ENCODE data around the gene CAB39L.
"Not testable (repeated sequence)": the region's sequence is repeated elsewhere in the genome, so short reads cannot be mapped to it uniquely, and the experiment has no call there.

CAB39L gene

GRCh38 chr13:49305792-49306425, 138.0 kb downstream of the CAB39L start:
- no peak for DNase-seq

DNA sequence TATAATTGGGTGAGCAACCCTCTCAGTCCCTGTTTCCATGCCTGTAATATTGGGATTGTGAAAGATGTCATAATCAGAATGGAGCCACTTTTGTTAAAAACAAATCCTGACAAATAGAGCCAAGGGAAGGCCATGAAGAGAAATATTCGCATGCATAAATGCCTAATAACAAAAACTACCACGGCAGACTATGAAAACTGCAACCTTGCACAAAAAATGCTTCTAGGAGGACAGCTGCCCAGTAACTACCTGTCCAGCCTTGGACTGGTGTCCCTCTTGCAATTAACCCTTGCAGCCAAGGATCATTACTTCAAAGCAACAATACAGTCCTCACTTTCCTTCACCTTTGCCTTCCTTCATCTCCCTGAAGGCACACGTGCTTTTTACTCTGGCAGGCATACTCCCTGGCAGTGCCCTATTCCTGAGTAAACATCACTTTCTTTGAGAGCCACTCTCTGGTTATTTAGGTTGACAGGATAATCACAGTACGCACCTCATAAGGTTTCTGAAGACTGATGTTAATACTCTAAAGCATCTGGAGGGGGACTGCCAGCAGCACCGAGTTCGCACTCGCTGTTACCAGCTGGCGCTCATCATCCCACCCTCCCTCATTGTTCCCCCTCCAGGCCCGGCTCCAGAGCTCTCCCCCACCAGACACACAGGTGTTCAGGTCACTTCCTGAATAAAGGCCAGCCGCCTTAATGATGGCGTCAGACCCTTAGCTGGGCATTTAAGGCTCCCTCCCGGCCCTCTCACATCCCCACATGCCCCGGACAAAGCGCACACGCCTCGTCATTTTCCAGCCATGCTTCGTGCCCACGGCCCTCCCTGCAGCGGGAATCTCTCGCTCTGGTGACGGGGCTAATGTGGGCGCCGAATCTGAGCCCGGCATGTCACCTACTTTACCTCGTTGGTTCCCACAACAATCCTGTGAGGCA, 138.8 kb downstream of the CAB39L start:
- DNase-seq = no peak

GRCh38 chr13:49304356-49304755, 139.5 kb downstream of the CAB39L start:
- DNase-seq = no peak

GRCh38 chr13:49303533-49304252, 140.2 kb downstream of the CAB39L start:
- DNase-seq = no peak

DNA sequence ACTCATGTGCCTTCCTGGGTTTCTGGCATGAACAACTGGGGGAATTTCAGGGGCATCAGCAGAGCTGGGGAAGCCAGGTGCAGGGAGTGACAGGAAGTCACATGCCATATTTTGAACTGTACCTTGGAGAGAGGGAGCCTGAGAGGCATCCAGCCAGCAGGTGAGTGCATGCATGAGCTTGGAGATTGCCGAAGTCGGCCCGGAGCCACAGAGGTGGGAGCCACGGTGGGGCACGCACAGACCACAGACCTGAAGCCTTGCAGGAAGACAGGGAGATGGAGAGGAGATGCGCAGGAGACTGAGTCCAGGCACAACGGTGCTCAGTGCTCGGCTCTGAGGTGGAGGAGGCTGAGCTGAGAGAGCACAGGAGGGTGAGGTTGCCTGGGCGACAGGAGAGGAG, 141.0 kb downstream of the CAB39L start:
- no peak for DNase-seq

DNA sequence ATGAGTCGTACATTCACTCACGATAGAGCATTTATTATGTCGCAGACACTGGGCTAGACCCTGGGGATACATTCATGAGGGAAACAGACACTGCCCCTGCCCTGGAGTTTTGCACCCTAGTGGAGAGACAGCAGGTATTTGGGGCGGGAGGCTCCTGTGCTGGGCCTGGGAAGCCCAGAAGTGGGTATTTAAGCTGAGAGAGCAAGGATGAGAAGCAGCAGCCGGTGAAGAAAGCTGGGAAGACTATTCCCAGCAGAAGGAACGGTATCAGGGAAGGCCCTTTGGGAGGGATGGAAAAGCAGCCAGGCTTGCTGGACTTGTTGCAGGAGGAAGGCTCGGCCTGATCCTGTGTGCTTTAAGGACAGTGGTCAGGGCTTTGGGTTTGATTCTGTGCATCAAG, 141.6 kb downstream of the CAB39L start:
- DNase-seq = no peak

DNA sequence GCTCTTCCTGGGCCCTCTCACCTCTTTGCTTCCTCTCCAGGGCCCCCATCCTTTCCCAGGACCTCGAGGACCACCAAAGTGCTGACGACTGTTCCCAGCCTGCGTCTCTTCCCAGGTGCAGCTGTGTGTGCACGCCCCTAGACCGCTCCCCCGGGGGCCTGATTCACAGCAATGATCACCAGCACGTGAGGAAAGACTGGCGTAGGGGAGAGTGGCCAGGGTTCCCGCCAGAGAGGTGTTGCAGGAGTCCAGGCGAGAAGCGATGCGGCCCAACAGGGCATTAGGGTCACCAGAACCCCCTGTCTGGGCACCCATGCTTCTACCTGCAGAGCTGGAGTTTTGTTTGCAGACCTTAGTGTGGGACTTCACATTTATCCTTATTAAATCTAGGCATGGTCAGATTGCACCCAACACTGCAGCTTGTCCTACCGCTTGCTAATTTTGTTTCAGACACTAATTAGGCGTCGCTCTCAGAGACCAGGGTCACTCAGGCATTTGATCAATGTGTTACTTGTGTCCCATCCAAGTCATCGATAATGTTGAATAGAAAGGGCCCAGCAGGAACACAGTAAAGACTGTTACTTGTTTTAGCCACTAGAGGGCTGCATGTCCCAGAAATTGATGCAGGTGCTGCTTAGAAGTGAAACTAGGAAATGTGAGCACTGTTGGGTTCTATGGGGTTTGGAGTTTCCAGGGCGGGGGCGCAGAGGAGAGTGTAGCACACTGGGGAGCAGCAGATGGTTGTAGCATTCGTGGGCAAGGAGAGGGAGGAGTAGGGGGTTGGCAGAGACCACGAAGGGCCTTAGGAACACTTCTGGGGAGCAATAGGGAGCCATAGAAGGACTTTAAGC, 142.9 kb downstream of the CAB39L start:
- peak; percentile 83 to 84 for DNase-seq

DNA sequence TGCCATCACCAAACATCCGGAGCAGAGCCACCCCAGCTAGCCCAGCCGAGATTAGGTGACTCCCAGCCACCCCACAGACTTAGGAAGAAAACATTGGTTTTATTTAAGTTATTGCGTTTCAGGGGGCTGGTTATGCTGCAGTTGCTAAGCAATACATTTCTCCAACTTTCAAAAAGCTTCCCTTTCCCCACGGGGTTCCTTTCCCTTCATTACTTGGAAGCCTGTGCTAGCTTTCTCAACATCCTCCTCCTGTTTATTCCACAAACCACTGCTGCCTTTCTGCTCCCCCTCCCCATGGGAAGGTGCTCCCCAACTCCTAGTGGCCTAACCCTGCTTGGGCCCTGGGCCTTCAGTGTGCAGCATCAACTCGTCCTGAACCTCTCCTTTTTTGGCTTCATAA, 143.6 kb downstream of the CAB39L start:
- DNase-seq = no peak

GRCh38 chr13:49298903-49299605, 144.8 kb downstream of the CAB39L start:
- no peak for DNase-seq

DNA sequence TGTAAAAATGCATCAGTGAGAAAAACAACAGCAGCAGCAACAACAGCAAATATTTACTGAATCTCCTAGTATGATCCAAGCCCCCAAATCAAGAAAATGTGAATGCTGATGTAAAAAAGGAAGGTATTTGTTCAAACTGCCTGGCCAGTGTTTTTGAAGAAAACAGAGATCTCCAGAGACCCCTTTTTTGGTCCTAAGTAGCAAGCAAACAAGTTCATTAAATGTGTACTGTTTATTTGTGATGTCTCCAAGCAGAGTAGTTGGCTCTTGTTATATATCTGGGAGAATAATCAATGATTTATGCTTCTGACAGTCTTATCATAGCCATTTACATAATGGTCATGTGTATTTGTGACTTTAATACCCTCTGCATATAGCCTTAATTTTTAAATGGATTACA, 145.4 kb downstream of the CAB39L start:
- DNase-seq = no peak

GRCh38 chr13:49297338-49297737, 146.5 kb downstream of the CAB39L start:
- no peak for DNase-seq

- DNase-seq = no peak
These were observed 147.2 kb downstream of the CAB39L start for GRCh38 chr13:49296659-49297058.

DNA sequence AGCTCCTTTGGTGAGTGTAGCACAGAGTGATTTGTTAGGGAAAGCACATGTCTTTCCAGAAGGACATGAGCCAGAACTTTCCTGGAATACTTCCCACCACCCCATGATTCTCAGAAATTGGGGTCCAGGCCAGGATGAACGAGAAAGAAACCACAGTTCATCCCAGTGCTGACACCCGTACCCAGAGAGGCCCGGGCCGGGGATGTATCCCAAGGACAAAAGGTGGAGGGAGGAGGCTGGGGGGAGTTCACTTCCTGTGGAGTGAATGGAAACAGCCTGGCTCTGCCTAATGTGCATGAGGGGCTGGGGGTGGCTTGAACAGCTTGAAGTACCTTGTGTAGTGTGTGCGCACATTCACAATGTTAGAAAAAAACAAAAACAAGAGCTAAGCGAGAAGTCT, 148.6 kb downstream of the CAB39L start:
- DNase-seq = no peak

DNA sequence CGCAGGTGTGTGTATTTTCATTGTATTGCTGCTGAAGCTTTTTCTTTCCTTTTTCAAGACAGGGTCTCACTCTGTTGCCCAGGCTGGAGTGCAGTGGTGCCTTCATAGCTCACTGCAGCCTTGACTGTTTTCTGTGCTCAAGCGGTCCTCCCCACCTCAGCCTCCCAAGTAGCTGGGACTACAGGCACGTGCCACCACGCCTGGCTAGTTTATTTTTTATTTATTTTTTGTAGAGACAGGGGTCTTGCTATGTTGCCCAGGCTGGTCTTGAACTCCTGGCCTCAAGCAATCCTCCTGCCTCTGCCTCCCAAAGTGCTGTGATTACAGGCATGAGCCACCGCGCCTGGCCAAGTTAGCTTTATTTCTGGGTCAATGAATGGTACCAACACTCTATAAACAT, 149.1 kb downstream of the CAB39L start:
- DNase-seq = not testable (repeated sequence)

- no peak for DNase-seq
These were observed 150.9 kb downstream of the CAB39L start for GRCh38 chr13:49292742-49293486.

- no peak for DNase-seq
These were observed 155.4 kb downstream of the CAB39L start for GRCh38 chr13:49288458-49288857.

- no peak for DNase-seq
These were observed 155.9 kb downstream of the CAB39L start for GRCh38 chr13:49287995-49288394.

GRCh38 chr13:49279885-49280284, 164.0 kb downstream of the CAB39L start:
- no peak for DNase-seq

DNA sequence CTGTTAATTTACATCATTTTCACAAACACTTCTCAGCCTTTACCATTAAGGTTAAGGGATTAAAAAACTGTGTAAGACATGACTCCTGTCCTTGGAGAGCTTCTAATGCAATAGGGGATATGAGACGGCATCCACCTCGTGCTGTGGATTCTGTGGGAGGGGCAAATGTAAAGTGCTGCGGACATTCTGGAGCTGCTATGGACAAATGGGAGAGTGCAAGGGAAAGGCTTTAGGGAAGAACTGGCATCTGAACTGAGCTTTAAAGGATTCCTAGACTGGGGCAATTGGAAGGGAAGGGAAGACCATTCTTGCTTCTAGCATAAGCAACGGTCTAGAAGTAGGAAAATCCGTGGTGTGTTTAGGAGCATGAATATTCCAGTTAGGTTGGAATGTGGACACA, 164.8 kb downstream of the CAB39L start:
- DNase-seq = no peak

- DNase-seq = no peak
These were observed 165.7 kb downstream of the CAB39L start for GRCh38 chr13:49278211-49278610.

DNA sequence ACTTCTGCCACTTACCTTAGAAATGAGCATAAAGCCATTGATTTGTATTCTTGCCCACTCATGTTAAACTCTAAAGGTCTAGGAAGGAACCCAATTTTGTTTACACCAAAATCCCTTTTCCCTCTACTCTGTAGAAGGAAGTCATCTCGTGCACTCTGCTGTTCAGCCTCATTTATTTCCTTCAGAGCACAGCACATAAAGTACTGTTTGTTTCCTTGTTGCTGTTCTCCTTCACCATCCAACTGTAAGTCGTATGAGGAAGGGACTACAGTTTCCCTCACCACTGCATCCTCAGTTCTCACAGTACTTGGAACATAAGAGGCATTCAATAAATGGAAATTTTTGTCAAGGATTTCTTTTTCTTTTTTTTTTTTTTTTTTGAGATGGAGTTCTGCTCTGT, 171.6 kb downstream of the CAB39L start:
- no peak for DNase-seq

Measured in inflammatory macrophage treated with lipopolysaccharide for 1 hour (primary cell).